Astrocyte of the cerebellum (primary cell): ENCODE data around the gene DENND2A.
"Not testable (repeated sequence)": the region's sequence is repeated elsewhere in the genome, so short reads cannot be mapped to it uniquely, and the experiment has no call there.

Experiments
- DNase-seq: peaks from one replicate; pipeline ENCODE4 v3.0.0-alpha.2; 2011; ENCODE audit warnings: low read depth
- H3K4me3 ChIP-seq: 2 replicates; pipeline ENCODE4 v1.5.1; 2011; ENCODE audit warnings: mild to moderate bottlenecking, low read depth, low read length, moderate library complexity
- CTCF ChIP-seq: IDR thresholded peaks from 2 replicates; pipeline ENCODE4 v1.5.1; 2012; ENCODE audit warnings: low read length, low read depth, moderate library complexity, mild to moderate bottlenecking; ENCODE audit errors: missing control alignments
- in situ Hi-C: cut with HindIII; loops from 2 replicates; pipeline ENCODE4 v1.10.0; 2017; ENCODE audit warnings: low sequenced_read_pairs

DENND2A gene

GRCh38 chr7:140518370-140519006, 122.1 kb downstream of the DENND2A start:
- DNase-seq: no peak
- H3K4me3 ChIP-seq: no peak overlapping the region
- no peak for TF ChIP-seq CTCF
- in situ Hi-C loops: no loop called here

DNA sequence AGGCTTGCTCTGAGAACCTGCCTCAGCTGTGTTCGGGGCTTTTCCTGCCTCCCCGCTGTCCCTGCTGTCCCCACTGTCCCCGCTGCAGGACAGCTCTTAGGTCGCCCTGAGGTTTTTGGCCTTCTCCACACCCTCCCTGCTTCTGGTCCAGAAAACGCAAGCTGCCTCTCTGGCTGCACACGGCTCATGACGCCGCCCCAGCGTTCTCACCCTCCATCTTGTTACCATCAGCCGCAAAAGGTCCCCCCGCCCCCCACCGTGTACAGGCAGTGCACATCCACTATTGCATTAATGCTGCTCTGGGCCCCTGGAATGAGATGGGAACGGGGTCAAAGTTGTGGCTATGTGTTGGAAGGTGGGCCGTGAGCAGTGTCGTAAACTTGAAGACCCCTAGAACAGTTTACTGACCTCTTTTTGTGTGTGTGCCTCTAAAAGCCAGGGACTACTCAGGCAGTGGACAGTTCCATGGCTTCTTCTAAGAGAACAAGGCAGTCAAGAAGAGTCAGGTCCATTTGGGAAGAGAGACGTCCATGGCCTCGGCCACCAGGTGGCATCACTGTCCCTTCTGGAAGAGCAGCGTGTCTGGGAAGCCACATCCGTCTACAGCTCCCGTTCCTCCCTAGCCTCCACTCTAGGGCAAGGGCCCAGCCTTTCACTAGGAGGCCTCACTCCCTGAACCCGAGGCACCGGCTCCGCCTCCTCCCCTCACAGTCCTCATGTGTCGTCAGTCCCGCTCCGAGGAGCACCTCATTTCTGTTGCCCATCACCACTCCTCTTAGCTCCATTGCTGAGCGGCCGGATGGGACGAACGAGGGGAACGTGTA, 122.9 kb downstream of the DENND2A start:
- H3K4me3 ChIP-seq: no peak overlapping the region
- peak; percentile 88 for TF ChIP-seq CTCF
- in situ Hi-C loops: no loop called here
- DNase-seq: peak; percentile 80

DNA sequence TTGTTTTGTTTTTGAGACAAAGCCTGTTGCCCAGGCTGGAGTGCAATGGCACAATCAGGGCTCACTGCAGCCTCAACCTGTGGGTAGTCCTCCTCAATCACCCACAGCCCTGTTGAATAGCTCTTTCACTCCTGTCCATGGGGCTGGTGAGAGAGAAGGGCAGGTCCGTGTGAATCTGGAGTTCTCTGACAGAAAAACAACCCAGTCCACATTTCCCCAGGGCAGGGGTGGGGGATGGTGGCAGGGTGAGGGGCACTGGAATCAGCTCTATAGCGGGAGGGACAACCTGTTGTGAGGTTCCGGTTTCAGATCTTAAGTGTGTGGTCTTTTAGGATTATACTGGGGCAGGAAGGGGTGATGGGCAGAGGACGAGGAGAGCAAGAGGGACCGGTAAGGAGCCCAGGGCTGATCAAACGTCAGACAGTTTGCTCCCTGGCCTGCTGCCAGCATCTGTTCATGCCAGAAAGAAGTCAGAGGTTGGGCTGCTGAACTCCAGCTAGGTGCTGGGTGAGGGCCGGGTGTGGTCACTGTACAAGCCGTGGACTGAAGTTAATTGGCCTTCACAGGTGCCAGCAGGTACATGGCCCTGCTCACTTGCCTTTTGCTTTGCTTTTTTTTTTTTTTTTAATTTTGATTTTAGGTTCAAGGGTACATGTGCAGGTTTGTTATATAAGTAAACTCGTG, 128.2 kb downstream of the DENND2A start:
- TF ChIP-seq CTCF: no peak
- DNase-seq: no peak
- in situ Hi-C loops: no loop called here
- no peak overlapping the region for H3K4me3 ChIP-seq

DNA sequence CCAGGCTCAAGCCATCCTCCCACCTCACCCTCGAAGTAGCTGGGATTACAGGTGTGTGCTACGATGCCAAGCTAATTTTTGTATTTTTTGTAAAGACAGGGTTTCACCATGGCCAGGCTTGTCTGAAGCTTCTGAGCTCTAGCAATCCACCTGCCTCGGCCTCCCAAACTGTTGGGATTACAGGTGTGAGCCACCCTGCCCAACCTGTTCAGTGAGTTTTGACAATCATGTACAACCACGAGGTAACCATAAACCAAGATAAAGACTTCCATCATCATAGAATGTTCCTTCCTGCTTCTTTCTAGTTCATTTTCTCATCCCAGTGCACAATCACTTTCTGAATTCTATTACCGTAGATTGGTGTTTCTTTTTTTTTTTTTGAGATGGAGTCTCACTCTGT, 130.8 kb downstream of the DENND2A start:
- DNase-seq: no peak
- H3K4me3 ChIP-seq: no peak overlapping the region
- in situ Hi-C loops: no loop called here
- no peak for TF ChIP-seq CTCF

GRCh38 chr7:140507556-140507955, 133.1 kb downstream of the DENND2A start:
- DNase-seq, in situ Hi-C loops, H3K4me3 ChIP-seq: not testable (repeated sequence)

- peak; percentile 42 for TF ChIP-seq CTCF
- peak; percentile 40 for DNase-seq
- no peak overlapping the region for H3K4me3 ChIP-seq
- in situ Hi-C loops: no loop called here
Measured at GRCh38 chr7:140506788-140507464, 133.7 kb downstream of the DENND2A start.
